Activated T-helper 1 cell treated with anti-CD3 and anti-CD28 coated beads, Interleukin-2, amount 50 U/mL, for 16 hours (primary cell): Measurements from ENCODE around the gene ARL3.
A peak's percentile ranks its signal among the peaks of the same experiment; 100 is the strongest.
"Not testable (repeated sequence)": the region's sequence is repeated elsewhere in the genome, so short reads cannot be mapped to it uniquely, and the experiment has no call there.

ENCODE experiments used
- DNase-seq, 2 donors: peaks; one replicate each; pipeline ENCODE4 v3.0.0-alpha.2; 2020; ENCODE audit warnings: low read depth in 1 of 2, low spot score in 1 of 2

The ARL3 gene, protein sequence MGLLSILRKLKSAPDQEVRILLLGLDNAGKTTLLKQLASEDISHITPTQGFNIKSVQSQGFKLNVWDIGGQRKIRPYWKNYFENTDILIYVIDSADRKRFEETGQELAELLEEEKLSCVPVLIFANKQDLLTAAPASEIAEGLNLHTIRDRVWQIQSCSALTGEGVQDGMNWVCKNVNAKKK

DNA sequence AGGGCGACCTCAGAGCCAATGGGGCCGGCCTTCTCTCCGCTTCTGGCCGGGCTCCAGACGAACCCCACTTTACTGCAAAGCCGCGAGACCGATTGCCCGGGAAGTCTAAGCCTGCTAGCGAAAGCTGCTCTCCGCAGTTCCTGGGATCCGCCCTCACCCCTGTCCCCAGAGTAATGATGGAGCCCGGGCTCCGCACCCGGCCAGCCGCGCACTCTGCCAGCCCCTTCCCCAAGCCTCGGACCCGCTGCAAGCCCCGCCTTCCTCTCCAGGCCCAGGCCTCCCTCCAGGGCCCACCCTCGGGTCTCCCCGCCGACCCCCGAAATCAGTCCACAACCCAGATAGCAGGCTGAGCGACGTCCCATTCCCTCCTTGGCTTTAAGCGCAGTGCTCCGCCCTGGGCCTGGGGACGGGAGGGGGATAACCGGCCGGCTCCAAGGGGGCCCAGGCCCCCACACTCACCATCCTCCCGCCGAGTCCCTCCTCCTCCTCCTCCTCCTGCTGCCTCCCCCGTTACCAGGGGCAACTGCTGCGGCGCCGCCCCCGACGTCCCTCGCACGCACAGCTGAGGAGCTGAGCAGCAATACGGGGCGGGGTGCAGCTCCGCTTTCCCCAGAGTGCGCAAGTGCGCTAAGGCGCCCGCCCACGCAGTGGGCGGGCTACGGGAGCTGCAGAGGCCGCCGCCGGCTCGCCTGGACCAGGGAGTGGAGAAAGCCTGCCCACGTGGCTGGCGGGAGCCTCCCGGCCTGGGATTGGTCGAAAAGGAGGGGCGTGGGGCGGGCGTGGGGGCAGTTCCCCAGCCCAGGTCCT is at the start of gene ARL3:
Gene ARL3, minus strand, starts transcription at position 584 of the 807 bp plus-strand sequence. Its CDS starts 122 bp downstream, at position 462.
- DNase-seq: peak; percentile 87 to 95

DNA sequence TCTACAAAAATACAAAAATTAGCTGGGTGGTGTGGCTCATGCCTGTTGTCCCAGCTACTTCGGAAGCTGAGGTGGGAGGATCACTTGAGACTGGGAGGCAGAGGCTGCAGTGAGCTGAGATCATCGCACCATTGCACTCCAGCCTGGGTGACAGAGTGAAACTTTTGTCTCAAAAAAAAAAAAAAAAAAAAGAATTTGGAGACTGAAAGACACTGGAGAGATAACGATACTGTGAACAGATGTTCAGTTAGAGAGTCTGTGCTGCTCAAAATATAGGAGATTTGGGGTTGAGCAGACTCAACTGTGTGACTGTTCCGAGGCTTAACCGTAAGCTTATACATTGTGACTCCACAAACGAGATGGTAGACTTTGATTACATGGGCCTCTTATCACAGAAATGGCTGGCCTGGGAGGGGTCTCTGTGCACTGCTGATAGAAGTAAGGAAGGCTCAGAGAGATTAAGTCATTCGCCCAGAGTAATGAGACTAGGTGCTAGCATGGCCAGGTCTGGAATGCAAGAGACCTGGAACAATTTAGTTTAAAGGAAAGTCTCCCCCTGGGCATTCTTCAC is 48.9 kb upstream of the ARL3 start:
- no peak for DNase-seq

DNA sequence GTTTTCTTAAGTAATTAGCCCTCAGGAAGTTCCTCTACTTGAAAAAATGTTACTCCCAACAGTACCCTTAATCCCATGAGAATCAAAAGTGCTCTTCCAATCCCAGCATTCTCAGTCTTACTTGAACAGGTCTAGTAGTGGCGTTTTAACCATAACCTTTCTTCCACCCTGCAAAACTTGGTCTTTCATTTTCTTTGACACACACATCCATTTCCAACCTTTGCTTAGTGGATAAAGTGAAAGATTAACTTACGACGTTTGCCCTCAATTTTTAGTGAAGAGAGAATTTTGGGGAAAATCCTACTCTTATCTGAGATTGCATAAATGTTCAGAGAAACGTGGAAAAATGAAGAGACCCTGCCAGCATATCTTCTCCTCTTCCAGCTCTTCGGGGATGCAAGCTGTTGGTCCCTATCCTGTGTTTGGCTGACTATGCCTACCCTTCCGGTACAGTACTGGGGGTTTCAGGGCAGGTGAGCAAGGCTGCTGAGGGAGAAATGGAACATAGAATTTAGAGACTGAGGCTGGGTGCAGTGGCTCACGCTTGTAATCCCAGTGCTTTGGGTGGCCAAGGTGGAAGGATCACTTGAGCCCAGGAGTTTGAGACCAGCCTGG is 48.3 kb upstream of the ARL3 start:
- DNase-seq: no peak

DNA sequence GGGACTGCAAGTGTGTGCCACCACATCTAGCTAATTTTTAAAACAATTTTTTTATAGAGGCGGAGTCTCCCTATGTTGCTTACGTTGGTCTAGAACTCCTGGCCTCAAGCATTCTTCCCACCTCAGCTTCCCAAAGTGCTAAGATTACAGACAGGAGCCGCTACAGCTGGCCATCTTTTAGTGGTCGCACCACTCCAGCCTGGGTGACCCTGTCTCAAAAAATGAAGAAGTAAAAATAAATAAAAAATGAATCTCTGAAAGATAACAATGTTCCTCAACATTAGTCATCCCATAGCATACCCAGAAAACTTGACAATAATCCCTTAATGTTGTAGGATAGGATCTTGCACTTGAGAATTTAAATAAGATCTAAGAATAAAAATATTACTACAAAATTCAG is 47.8 kb upstream of the ARL3 start:
- no peak for DNase-seq

DNA sequence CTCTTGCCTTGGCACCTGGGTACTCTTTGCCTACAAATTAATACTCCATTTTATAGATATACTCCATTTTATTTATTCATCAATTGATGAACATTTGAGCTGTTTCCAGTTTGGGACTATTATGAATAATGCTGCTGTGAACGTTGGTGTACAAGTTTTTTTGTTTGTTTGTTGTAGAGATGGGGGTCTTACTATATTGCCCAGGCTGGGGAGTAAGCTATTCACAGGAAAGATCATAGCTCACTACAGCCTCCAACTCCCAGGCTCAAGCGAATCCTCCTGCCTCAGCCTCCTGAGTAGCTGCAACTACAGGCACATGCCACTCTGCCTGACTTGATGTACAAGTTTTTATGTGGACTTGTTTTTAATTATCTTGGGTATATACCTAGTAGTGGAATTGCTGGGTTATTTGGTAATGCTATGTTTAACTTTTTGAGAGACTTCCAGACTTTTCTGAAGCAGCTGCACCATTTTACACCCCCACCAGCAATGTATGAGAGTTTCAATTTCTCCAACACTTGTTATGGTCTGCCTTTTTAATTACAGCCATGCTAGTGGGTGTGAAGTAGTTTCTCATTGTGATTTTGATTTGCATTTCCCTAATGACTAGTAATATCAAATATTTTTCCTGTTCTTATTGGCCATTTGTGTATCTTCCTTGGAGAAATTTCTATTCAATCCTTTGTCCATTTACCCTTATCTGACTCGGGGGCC is 45.5 kb upstream of the ARL3 start:
- no peak for DNase-seq

DNA sequence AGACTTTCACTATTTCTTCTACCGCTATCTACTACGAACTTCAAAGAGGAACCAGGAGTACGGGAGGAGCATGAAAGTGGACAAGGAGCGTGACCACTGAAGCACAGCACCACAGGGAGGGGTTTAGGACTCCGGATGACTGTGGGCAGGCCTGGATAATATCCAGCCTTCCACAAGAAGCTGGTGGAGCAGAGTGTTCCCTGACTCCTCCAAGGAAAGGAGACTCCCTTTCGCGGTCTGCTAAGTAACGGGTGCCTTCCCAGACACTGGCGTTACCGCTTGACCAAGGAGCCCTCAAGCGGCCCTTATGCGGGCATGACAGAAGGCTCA is 44.7 kb upstream of the ARL3 start:
- not testable (repeated sequence) for DNase-seq

GRCh38 chr10:102758240-102758932 is 44.2 kb upstream of the ARL3 start:
- no peak for DNase-seq

DNA sequence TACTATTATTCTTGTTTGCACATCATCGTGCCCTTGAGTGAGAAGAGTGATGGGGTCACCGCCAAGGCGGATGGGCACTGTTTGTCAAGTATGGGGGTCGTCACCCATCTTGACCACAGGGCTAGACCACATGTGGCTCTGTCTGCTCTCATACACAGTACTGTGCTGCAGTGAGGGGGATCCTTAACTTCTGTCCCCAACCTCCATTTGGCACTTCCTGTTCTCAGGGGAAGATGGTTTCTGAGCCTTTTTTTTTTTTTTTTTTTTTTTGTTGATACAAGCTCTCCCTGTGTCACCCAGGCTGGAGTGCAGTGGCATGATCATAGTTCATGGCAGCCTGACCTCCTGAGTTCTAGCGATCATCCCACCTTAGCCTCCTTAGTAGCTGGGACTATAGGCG is 43.1 kb upstream of the ARL3 start:
- no peak for DNase-seq

DNA sequence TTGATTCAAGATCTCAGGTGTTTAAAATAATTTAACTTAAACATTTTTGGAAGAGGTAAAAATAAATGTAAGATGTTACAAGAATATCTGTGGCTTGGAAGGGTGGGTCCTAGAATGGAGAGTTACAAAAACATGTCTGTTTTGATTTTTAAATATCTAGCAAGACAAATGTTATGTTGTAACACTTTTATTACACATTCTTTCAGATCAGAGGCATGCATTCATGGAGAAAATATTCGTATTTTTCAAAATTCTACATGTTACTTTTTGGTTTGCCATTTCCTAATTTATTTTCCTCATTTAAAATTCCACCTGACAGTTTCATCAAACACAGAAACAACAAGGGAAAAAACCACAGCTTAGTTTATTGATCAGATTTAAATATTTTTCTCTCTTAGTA is 39.5 kb upstream of the ARL3 start:
- no peak for DNase-seq

DNA sequence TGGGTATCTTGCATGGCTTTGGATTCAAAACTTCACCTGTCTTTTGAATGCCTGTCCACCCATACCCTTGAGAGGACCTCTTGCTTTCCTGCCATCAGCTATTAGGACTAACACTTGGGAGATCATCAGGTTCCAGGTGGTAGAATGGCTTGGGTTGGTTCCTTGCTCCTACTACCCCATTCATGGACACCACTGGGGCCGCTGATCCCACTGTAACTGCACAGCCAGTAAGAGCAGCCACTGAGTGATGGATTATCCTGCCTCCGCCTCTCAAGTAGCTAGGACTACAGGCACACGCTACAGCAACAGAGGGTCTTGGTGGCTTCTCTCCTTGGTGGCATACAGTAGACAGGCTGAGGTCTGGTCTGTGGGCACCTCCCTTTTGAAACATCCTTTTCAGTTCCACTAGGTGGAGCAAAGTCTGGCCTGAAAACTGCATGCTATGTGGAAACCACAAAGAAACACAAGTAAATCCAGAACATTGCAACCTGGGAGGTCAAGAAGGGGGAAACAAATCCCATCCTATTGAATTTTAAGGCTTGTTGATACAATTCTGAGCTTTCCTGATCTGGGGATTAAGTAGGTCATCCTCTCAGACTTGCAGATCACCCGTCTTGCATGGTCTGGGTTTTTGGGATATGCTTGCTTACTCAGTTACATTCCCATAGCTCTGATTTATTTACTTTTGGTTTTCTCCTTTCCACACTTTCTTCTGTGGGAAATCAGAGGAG is 38.9 kb upstream of the ARL3 start:
- DNase-seq: no peak

- no peak for DNase-seq
These were observed 38.2 kb upstream of the ARL3 start for GRCh38 chr10:102752266-102752930.

GRCh38 chr10:102745157-102745556 is 31.0 kb upstream of the ARL3 start:
- DNase-seq: no peak

DNA sequence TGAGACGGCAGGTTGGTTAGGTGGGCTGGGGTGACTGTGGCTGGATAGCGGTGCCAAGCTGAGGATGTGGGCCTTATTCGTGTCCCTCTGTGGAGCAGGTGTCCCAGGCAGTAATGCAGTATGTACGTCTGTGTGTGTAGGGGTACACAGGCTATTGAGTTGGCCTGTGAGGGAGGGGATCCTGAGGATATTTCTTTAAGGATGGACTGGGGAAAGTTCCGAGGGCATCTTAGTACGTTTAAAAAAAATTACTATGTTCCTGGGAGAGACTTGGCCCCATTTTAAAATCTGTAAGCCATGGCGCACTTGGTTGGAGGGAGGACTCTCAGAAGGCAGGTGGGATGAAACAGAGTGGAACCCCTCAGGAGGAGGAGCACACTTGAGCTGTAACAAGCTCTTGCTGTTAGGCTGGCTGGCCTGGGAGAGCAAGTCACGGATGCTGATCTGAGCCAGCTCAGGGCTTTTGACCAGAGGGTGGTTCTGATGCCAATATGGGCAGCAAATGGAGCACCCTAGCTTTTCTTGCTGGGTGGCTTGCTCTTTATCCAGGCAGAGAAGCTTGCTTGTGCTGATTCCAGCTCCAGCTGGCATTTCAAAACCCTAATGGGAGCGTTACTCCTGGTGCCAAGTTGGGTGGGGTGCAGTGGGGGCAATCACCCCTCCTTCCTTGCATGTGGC is 30.3 kb upstream of the ARL3 start:
- peak in 1 of 2 donors; percentile 8 for DNase-seq

- peak; percentile 85 to 88 for DNase-seq
These were observed 29.6 kb upstream of the ARL3 start, which contains the start of gene WBP1L for GRCh38 chr10:102743588-102744373. Gene WBP1L, plus strand, starts transcription at chr10:102743948. Its CDS starts 106 bp downstream, at chr10:102744054.

- DNase-seq: no peak
These were observed 28.9 kb upstream of the ARL3 start for GRCh38 chr10:102743078-102743587.

GRCh38 chr10:102742313-102742712 is 28.1 kb upstream of the ARL3 start:
- not testable (repeated sequence) for DNase-seq

DNA sequence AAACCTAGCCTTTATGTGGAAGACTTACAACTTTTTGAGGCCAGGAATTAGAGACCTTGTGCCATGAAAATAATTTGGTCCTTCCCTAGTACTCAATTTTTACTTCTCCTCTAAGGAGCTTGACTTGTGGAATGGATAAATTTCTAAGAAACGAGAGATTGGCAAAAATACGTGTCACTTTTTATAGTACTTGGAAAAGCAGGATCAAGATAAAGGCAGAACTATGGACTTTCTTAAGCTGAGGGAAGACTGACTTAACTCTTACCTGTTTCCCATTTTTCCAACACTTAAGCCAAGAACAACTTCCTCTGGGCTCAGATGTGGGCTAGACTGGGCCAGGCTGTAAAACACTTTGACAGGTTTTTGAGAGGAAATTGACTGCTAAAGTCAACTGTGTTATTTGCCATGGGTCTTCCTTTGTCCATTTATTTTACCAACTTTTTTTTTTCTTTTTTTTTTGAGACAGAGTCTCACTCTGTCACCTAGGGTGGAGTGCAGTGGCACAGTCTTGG is 27.6 kb upstream of the ARL3 start:
- no peak for DNase-seq

DNA sequence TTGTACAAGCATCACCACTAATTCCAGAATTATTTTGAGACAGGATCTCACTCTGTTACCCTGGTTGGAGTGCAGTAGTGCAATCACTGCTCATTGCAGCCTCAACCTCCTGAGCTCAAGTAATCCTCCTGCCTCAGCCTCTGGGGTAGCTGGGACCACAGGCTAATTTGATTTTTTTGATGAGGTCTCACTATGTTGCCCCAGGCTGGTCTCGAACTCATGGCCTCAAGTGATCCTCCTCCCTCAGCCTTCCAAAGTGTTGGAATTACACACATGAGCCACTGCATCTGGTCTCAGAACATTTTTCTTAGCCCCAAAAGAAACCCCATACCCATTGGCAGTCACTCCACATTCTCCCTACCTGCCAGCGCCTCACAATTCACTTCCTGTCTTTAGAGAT is 26.0 kb upstream of the ARL3 start:
- DNase-seq: no peak
